Lung (tissue), 12 donors: ENCODE data around the gene CENPC. TPM values are rescaled to one million over a fixed set of nuclear protein-coding genes. Genes with fewer than 3 reads are reported as not detected.

Source experiments
- ATAC-seq: fragments of 200-7000 bp; cut with Tn5 transposase; one replicate; pipeline ENCODE4 v1.9.1; 2020; ENCODE audit warnings: moderate number of reproducible peaks; ENCODE audit not compliant: insufficient read depth, low FRiP score
- DNase-seq, 3 donors: peaks; one replicate each; pipeline ENCODE4 v3.0.0-alpha.2; 2013 to 2017
- H3K27ac ChIP-seq, 2 donors: one replicate each; pipeline ENCODE4 v1.5.1; 2013; ENCODE audit warnings: mild to moderate bottlenecking in 2 of 2, moderate library complexity in 2 of 2, control low read depth in 1 of 2, inconsistent platforms in 1 of 2, low read depth in 1 of 2, low read length in 1 of 2
- H3K27me3 ChIP-seq, 3 donors: one replicate each; pipeline ENCODE4 v1.5.1; 2013; ENCODE audit warnings: low read length in 2 of 3; ENCODE audit not compliant: control insufficient read depth in 3 of 3, insufficient read depth in 3 of 3
- H3K36me3 ChIP-seq, 4 donors: one replicate each; pipeline ENCODE4 v1.5.1; 2013; ENCODE audit warnings: low read length in 4 of 4, mild to moderate bottlenecking in 1 of 4, moderate library complexity in 1 of 4; ENCODE audit not compliant: control insufficient read depth in 4 of 4, insufficient read depth in 4 of 4
- H3K4me1 ChIP-seq, 5 donors: one replicate each; pipeline ENCODE4 v1.5.1; 2013; ENCODE audit warnings: low read length in 5 of 5, mild to moderate bottlenecking in 2 of 5, moderate library complexity in 1 of 5; ENCODE audit not compliant: control insufficient read depth in 5 of 5, insufficient read depth in 5 of 5
- H3K4me3 ChIP-seq: one replicate; pipeline ENCODE4 v1.5.1; 2013; ENCODE audit warnings: mild to moderate bottlenecking, control low read depth, moderate library complexity
- H3K9ac ChIP-seq, 2 donors: one replicate each; pipeline ENCODE4 v1.5.1; 2013; ENCODE audit warnings: low read length in 2 of 2, control low read depth in 1 of 2; ENCODE audit not compliant: insufficient read depth in 1 of 2
- H3K9me3 ChIP-seq, 4 donors: one replicate each; pipeline ENCODE4 v1.5.1; 2013; ENCODE audit warnings: low read length in 3 of 4, mild to moderate bottlenecking in 1 of 4, moderate library complexity in 1 of 4; ENCODE audit not compliant: control insufficient read depth in 4 of 4, insufficient read depth in 3 of 4
- CTCF ChIP-seq: IDR thresholded peaks from 2 replicates; pipeline ENCODE4 v1.5.1; 2012; ENCODE audit warnings: mild to moderate bottlenecking; ENCODE audit errors: control extremely low read depth, extremely low read depth
- WGBS, 2 donors: extraction: QIAGEN DNeasy Blood & Tissue Kit; methylation state at CpG; one replicate each; pipeline ENCODE4 v1.1.7; 2013; 5-methylcytosine and 5-hydroxymethylcytosine counted together
- polyA plus RNA-seq, 2 donors: library from polyadenylated mRNA; stranded (reverse); fragments of 200-250 nt; gene quantifications; one replicate each; pipeline ENCODE4 v1.2.1, GENCODE V29; 2013
- total RNA-seq, 2 donors: library from RNA; depleted of rRNA in 1 of 2; stranded (reverse); fragments of >200 nt in 1 of 2; gene quantifications; one replicate each; pipeline ENCODE4 v1.2.1, GENCODE V29; 2014 to 2021
- donor health status: control.
- donor health status: control.
- donor health status: Bipolar disorder and iron deficiency.
- donor health status: healthy.
- donor health status: DM: yes; HTN: yes; CAD: no.

Gene CENPC
- total and polyA plus RNA-seq, 4 donors, result 4.2 to 57.1 (median 9.8) TPM

- no peaks in the 10 kb centered on the region for H3K4me1 ChIP-seq
- no peaks in the 10 kb centered on the region for H3K27me3 ChIP-seq
- no peak overlapping the region for H3K9ac ChIP-seq
- H3K36me3 ChIP-seq, result no peaks in the 10 kb centered on the region
- no peak overlapping the region for H3K27ac ChIP-seq
- DNase-seq, result no peak
- TF ChIP-seq CTCF, result no peak
- no peak for ATAC-seq
- H3K4me3 ChIP-seq, result no peak overlapping the region
- H3K9me3 ChIP-seq, result no peaks in the 10 kb centered on the region
These were observed 5.1 kb upstream of the CENPC start for GRCh38 chr4:67550451-67550850.

GRCh38 chr4:67549123-67549522 is 3.8 kb upstream of the CENPC start:
- TF ChIP-seq CTCF, result peak; percentile 6
- H3K4me1 ChIP-seq, result no peaks in the 10 kb centered on the region
- H3K9ac ChIP-seq, result no peak overlapping the region
- peak in 2 of 3 donors; percentile 12 to 32 for DNase-seq
- H3K27ac ChIP-seq, result no peak overlapping the region
- ATAC-seq, result no peak
- 3 to 8% methylated on average over 1 of the region's 1 CpG for WGBS, 2 donors
- no peak overlapping the region for H3K4me3 ChIP-seq
- no peaks in the 10 kb centered on the region for H3K9me3 ChIP-seq
- H3K36me3 ChIP-seq, result peaks cover 0 to 2% (median 0%) of the 10 kb centered on the region in 4 donors
- H3K27me3 ChIP-seq, result no peaks in the 10 kb centered on the region

- Histone ChIP-seq H3K4me1 (peaks cover 0 to 13% (median 0%) of the 10 kb centered on the region in 5 donors), H3K4me3 (no peak overlapping the region), H3K9me3 (no peaks in the 10 kb centered on the region), H3K27ac (no peak overlapping the region), H3K9ac (no peak overlapping the region), H3K27me3 (no peaks in the 10 kb centered on the region), H3K36me3 (peaks cover under 1 to 10% (median 3%) of the 10 kb centered on the region in 4 donors)
- TF ChIP-seq CTCF, result no peak
- 70 to 75% methylated on average over 4 of the region's 4 CpGs for WGBS, 2 donors
- no peak for DNase-seq
- ATAC-seq, result no peak
These were observed 1.7 kb upstream of the CENPC start for GRCh38 chr4:67546971-67547370.

GRCh38 chr4:67546004-67546356 is 677 bp upstream of the CENPC start:
- H3K4me1 ChIP-seq, result peaks cover 0 to 15% (median 0%) of the 10 kb centered on the region in 5 donors
- 28 to 37% methylated on average over 4 of the region's 4 CpGs for WGBS, 2 donors

More at GRCh38 chr4:67546004-67546356, 677 bp upstream of the CENPC start:
- peaks cover 1 to 16% (median 6%) of the 10 kb centered on the region in 4 donors for H3K36me3 ChIP-seq
- DNase-seq (no peak), ATAC-seq (no peak)
- H3K27ac ChIP-seq, result no peak overlapping the region
- no peak overlapping the region for H3K4me3 ChIP-seq
- H3K9me3 ChIP-seq, result no peaks in the 10 kb centered on the region
- no peak for TF ChIP-seq CTCF
- peak overlapping the region; percentile 49 to 86 for H3K9ac ChIP-seq
- H3K27me3 ChIP-seq, result no peaks in the 10 kb centered on the region
